ENCODE results near the gene TMEM132D. TPM values are rescaled to one million over a fixed set of nuclear protein-coding genes. Genes with fewer than 3 reads are reported as not detected.

The TMEM132D gene
- total and polyA plus RNA-seq, 2 donors (not counting 3 experiments of a cell fraction or from before 2014, with no cell fraction given) = not detected

DNA sequence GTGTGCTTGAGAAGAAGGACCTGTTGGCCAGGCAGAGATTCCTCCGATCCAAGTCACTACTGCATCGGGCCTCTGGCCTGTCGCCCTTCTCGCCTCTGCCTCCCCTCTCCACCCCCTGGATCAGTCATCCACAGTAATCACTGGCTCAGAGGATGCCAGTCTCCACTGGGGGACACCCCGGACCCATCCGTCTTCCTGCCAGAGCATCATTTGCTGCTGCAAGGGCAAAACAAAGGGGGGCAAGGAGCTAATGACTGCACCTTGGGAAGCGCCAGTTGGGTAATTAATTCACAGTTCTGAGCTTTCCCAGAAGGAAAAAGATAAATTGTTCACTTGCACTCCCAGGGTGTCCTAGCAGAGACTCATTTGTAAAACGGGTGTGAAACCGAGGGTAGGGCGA lies 835.1 kb downstream of the TMEM132D start:
- DNase-seq (ENCODE audit: low read depth, low spot score) (no peak), FAIRE-seq (no peak)
- H4K20me1 ChIP-seq (replicated peaks; ENCODE audit: control insufficient read depth, extremely low read depth, insufficient read depth, low read length) = no peaks in the 10 kb centered on the region
- H3K27me3 ChIP-seq (ENCODE audit: control insufficient read depth in 2 of 2, insufficient read depth in 2 of 2, low read length in 2 of 2) = no peaks in the 10 kb centered on the region
- dilution Hi-C loops (cut with MboI; ENCODE audit: extremely low pct_ligation_motif_present, low sequenced_read_pairs) (no loop called here), intact Hi-C loops (cut with micrococcal nuclease) (no loop called here)
- POLR2A ChIA-PET = no interaction called here
- no peak overlapping the region for H3K4me2 ChIP-seq (ENCODE audit: insufficient read depth, low read length)
- peaks cover 11% of the 10 kb centered on the region for H3K9me3 ChIP-seq (replicated peaks; ENCODE audit: control insufficient read depth, insufficient read depth, low read length)
- no peaks in the 10 kb centered on the region for H3K36me3 ChIP-seq (ENCODE audit: control insufficient read depth in 2 of 2, extremely low read depth in 1 of 2, insufficient read depth in 2 of 2, low read length in 2 of 2)
- H3K79me2 ChIP-seq (ENCODE audit: control insufficient read depth, insufficient read depth, low read length) = no peaks in the 10 kb centered on the region
- H2AFZ ChIP-seq (ENCODE audit: low read depth, low read length) = no peak overlapping the region
- CTCF ChIA-PET = interaction anchor here (0.6 kb wide), 1 partner anchor 75 kb away, joined by 3 read pairs; no protein-coding TSS in a partner anchor
- H3K4me1 ChIP-seq (ENCODE audit: control insufficient read depth, extremely low read depth, insufficient read depth, low read length) = no peaks in the 10 kb centered on the region
- H3K27ac ChIP-seq (ENCODE audit: insufficient read depth, low read depth, low read length) = no peak overlapping the region
- no peak overlapping the region for H3K4me3 ChIP-seq (replicated peaks in 1 of 3; ENCODE audit: insufficient read depth in 1 of 3, low read depth in 1 of 3, low read length in 3 of 3)
- BruUV-seq (replicated peaks) = no TSS peak
- H3K9ac ChIP-seq (replicated peaks; ENCODE audit: extremely low read depth, insufficient read depth, low read length) = no peak overlapping the region
- no peaks in the 10 kb centered on the region for H3K9me1 ChIP-seq (replicated peaks; ENCODE audit: control insufficient read depth, extremely low read depth, insufficient read depth, low read length)
- TF ChIP-seq, protein P1, sequence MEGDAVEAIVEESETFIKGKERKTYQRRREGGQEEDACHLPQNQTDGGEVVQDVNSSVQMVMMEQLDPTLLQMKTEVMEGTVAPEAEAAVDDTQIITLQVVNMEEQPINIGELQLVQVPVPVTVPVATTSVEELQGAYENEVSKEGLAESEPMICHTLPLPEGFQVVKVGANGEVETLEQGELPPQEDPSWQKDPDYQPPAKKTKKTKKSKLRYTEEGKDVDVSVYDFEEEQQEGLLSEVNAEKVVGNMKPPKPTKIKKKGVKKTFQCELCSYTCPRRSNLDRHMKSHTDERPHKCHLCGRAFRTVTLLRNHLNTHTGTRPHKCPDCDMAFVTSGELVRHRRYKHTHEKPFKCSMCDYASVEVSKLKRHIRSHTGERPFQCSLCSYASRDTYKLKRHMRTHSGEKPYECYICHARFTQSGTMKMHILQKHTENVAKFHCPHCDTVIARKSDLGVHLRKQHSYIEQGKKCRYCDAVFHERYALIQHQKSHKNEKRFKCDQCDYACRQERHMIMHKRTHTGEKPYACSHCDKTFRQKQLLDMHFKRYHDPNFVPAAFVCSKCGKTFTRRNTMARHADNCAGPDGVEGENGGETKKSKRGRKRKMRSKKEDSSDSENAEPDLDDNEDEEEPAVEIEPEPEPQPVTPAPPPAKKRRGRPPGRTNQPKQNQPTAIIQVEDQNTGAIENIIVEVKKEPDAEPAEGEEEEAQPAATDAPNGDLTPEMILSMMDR (IDR thresholded peaks at IDR 0.05; ENCODE audit: extremely low read depth in 1 of 2, insufficient read depth in 1 of 2, low read depth in 1 of 2, low read length in 2 of 2) = no peak
- TF ChIP-seq POLR2A (IDR thresholded peaks at IDR 0.05; ENCODE audit: low read depth, low read length) (no peak), JUN (IDR thresholded peaks at IDR 0.05; ENCODE audit: borderline replicate concordance, insufficient read depth, insufficient read length, low read depth) (no peak)

DNA sequence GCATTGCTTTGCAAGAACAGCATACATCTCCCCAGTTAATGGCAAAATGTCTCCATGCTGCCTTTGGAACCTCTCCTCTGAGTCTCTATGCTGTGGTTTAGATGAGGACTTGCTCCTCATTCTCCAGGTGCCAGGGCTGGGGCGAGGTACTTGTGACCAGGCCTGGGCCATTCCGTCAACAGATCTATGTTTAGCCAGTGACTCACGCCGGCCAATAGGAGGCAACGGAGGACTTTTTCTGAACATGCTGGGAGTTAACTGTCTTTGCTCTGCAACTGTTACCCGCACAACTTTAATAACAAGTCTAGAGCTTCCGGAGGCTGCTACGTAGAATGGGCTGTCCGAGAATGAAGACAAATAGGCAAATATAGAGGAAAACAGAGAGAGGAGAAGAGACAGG lies 836.3 kb downstream of the TMEM132D start:
- FAIRE-seq (no peak), DNase-seq (ENCODE audit: low read depth, low spot score) (no peak)
- Histone ChIP-seq H4K20me1 (replicated peaks; ENCODE audit: control insufficient read depth, extremely low read depth, insufficient read depth, low read length) (no peaks in the 10 kb centered on the region), H3K4me3 (replicated peaks in 1 of 3; ENCODE audit: insufficient read depth in 1 of 3, low read depth in 1 of 3, low read length in 3 of 3) (no peak overlapping the region), H3K9me3 (replicated peaks; ENCODE audit: control insufficient read depth, insufficient read depth, low read length) (peaks cover 14% of the 10 kb centered on the region), H3K9ac (replicated peaks; ENCODE audit: extremely low read depth, insufficient read depth, low read length) (no peak overlapping the region), H3K4me2 (ENCODE audit: insufficient read depth, low read length) (no peak overlapping the region), H3K4me1 (ENCODE audit: control insufficient read depth, extremely low read depth, insufficient read depth, low read length) (no peaks in the 10 kb centered on the region), H3K36me3 (ENCODE audit: control insufficient read depth in 2 of 2, extremely low read depth in 1 of 2, insufficient read depth in 2 of 2, low read length in 2 of 2) (no peaks in the 10 kb centered on the region), H3K9me1 (replicated peaks; ENCODE audit: control insufficient read depth, extremely low read depth, insufficient read depth, low read length) (no peaks in the 10 kb centered on the region), H3K79me2 (ENCODE audit: control insufficient read depth, insufficient read depth, low read length) (no peaks in the 10 kb centered on the region), H2AFZ (ENCODE audit: low read depth, low read length) (no peak overlapping the region), H3K27ac (ENCODE audit: insufficient read depth, low read depth, low read length) (no peak overlapping the region), H3K27me3 (ENCODE audit: control insufficient read depth in 2 of 2, insufficient read depth in 2 of 2, low read length in 2 of 2) (no peaks in the 10 kb centered on the region)
- ChIA-PET POLR2A (no interaction called here), CTCF (no interaction called here)
- no TSS peak for BruUV-seq (replicated peaks)
- dilution Hi-C loops (cut with MboI; ENCODE audit: extremely low pct_ligation_motif_present, low sequenced_read_pairs) = no loop called here
- intact Hi-C loops (cut with micrococcal nuclease) = no loop called here
- TF ChIP-seq EZH2 (IDR thresholded peaks at IDR 0.05; ENCODE audit: borderline replicate concordance, low read depth, low read length, severe bottlenecking) (no peak), GATA2 (IDR thresholded peaks at IDR 0.05; ENCODE audit: insufficient read depth, insufficient read length, low read depth, low read length) (no peak), MYC (IDR thresholded peaks at IDR 0.05; ENCODE audit: low read depth, low read length) (no peak), JUN (IDR thresholded peaks at IDR 0.05; ENCODE audit: borderline replicate concordance, insufficient read depth, insufficient read length, low read depth) (no peak), POLR2AphosphoS5 (IDR thresholded peaks at IDR 0.05; ENCODE audit: insufficient read depth, low read depth, low read length) (no peak), FOS (IDR thresholded peaks at IDR 0.05; ENCODE audit: borderline replicate concordance, insufficient read depth, low read length) (no peak), POLR2A (IDR thresholded peaks at IDR 0.05; ENCODE audit: low read depth, low read length) (no peak)
- TF ChIP-seq, protein P2, sequence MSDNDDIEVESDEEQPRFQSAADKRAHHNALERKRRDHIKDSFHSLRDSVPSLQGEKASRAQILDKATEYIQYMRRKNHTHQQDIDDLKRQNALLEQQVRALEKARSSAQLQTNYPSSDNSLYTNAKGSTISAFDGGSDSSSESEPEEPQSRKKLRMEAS (IDR thresholded peaks at IDR 0.05; ENCODE audit: insufficient read depth, insufficient read length) = no peak
- TF ChIP-seq, protein P1 (IDR thresholded peaks at IDR 0.05; ENCODE audit: extremely low read depth in 1 of 2, insufficient read depth in 1 of 2, low read depth in 1 of 2, low read length in 2 of 2) = no peak
